ENCODE results near the gene ZFYVE28. TPM values are rescaled to one million over a fixed set of nuclear protein-coding genes. Genes with fewer than 3 reads are reported as not detected.
"Not testable (repeated sequence)": the region's sequence is repeated elsewhere in the genome, so short reads cannot be mapped to it uniquely, and the experiment has no call there.

The ZFYVE28 gene
- total RNA-seq, 1 donor from 2014 or later = 3.7 TPM

DNA sequence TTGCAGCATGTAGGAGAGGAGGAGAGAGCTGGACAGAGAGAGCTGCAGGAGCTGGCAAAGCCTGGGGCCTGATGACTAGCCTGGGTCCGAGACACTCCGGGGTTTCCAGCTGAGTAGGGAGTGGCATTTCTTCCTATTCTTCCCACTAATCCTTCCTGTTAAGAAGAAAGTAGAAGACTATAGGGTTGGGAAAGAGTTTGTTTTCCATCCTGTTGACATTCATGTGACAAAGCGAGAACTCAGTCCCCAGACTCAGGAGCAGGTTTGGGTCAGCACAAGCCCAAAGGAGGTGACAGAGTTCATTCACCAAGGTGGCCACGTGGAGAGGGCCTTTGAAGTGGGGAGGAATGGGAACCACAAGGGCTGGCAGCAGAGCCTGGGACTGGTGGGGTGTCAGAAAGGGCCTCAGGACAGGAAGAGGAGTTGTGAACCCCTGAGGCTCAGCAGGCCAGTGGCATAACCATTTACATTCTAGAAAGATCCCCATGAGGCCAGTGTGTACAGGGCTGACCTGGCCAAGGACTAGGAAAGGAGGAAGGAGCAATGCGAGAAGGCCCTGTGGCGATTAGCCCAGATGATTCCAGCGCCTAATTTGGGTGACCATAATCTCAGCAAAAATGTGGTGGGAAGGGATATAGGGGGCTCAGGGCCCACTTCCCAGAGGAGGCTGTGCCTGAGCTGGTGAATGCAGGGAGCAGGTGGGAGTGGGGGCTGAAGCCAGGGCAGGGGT lies 173.2 kb downstream of the ZFYVE28 start:
- DNase-seq (ENCODE audit: low spot score in 2 of 2) (peak in 1 of 2 donors; percentile 12), FAIRE-seq (no peak)

DNA sequence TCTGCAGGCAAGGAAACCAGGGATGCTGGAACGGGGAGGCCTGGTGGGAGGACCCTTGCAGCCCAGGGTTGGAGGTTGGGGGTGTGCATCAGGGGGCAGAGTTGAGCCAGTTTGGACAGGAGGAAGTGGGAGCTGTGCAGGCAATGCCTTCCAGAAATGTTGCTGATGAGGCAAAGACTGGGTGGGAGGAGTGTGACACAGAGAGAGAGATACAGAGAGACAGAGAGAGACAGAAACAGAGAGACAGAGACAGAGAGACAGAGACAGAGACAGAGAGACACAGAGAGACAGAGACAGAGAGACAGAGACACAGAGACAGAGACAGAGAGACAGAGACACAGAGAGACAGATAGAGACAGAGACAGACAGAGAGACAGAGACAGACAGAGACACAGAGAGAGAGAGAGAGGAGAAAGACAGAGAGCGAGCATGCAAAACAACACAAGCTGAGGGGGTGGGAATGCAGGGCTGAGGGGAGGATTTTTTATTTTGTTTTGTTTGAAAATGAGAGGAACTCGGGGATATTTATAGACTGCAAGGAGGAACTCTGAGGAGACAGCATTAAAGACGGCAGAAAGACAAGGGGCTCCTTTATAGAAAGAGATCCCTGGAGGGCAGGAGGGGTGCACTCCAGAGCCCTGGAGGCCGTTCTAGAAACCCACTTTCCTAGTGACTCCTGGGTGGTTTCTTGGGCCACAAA lies 174.6 kb downstream of the ZFYVE28 start:
- FAIRE-seq = no peak
- peak; percentile 37 to 47 for DNase-seq (ENCODE audit: low spot score in 2 of 2)

DNA sequence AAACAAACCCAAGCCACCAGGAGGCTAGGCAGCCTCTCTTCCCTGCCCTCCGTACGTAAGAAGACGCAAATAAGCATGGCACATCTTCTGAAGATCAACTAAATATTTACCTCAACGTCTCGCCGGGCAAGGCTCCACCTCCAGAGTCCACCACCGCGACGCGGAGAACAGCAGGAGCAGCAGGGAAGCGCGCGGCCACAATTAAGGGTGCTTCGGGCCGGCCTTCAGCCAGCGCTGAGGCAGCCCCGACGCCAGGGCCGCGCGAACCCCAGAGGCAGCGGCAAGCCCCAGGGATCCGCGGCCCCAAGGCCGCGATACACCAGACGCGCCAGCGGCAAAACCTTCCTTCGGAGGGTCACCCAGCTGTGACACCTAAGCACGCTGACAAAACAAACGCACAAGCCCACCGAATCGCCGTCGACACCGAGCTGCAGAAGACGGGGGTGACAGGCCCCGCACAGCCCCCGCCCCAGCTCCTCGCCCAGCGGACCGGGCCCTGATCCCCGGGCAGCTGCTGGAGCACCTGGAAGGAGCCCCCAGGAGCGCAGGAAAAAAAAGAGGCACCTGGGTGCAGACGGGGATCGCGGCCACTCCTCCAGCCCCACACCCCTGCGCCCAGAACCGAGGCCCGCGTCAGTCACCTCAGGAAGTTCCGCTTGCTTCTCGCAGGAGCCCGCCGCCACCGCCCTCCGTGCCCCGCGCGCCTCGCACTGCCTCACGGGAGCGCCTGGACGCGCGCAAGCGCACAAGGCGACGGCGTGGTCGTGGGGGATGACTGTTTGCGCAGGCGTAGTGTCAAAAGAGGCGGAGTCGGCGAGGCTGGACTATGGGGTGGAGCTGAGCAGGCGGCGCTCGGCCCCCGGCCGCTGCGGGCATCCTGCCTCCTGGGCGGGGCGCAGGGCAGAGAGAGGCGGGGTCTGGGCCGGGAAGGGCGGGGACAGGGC lies 176.8 kb downstream of the ZFYVE28 start, which contains the start of the genes HAUS3 and POLN:
Gene HAUS3, minus strand, starts transcription at position 712 of the 944 bp plus-strand sequence. CDS start 1,175 bp downstream, outside the sequence.
Gene POLN, minus strand, starts transcription at position 712 of the 944 bp plus-strand sequence. CDS start 12,890 bp downstream, outside the sequence.
- DNase-seq (ENCODE audit: low spot score in 2 of 2) = peak; percentile 99 to 100
- no peak for FAIRE-seq

DNA sequence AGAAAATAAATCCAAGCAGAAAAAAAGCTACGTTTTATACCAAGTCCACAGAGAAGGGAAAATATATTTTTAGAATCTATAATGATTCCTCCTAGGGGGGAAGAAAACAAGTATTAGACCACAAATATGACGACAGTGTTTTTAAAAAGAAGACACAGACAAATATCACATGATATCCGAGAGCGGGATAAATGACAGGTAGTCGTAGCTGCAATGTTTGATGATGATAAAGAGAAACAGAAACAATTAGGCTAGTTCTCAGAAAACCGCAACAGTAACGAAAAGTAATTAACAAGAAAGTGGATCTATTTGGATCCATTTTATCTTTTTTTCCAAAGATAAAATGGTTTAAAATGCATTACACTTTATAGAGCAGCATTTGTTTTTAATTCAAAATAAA lies 177.4 kb downstream of the ZFYVE28 start:
- no peak for FAIRE-seq
- DNase-seq (ENCODE audit: low spot score in 2 of 2) = no peak

DNA sequence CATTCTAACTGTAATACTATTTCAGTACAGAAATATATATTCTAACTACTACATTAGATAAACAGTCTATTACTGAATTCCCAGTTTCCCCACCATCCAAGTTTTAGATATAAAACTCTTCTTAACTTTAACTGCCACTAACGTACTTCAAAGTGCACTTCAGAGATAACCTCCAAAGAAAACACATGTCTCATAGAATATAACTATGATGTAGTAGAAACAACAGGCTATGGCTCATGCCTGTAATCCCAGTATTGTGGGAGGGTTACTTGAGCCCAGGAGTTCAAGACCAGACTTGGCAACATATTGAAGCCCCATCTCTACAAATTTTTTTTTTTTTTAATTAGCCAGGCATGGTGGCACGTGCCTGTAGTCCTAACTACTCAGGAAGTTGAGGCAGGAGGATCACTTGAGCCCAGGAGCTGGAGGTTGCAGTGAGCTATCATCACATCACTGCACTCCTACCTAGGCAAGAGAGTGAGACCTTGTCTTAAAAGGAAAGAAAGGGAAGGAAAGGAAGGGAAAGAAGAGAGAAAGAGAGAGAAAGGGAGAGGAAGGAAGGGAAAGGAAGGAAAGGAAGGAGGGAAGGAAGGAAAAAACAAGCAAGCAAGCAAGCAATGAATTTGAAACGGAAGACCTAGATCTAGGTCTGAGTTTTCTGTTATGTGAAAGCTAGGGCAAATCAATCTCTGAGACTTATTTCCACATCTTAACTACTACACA lies 181.3 kb downstream of the ZFYVE28 start:
- FAIRE-seq (no peak), DNase-seq (ENCODE audit: low spot score in 2 of 2) (no peak)

DNA sequence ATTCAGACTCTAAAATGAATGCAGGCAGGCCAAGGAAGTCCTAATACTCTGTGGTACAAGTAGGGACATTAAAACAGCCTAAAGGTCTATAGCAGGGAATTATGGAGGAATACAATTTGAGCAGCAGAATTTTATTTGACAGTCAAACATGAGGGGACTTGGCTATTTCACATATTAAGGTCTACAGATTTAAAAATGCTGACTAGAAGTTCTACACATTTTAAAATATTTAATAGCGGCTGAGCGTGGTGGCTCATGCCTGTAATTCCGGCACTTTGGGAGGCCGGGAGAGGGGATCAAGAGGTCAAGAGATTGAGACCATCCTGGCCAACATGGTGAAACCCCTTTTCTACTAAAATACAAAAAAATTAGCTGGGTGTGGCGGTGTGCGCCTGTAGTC lies 187.4 kb downstream of the ZFYVE28 start:
- FAIRE-seq = no peak
- no peak for DNase-seq (ENCODE audit: low spot score in 2 of 2)

DNA sequence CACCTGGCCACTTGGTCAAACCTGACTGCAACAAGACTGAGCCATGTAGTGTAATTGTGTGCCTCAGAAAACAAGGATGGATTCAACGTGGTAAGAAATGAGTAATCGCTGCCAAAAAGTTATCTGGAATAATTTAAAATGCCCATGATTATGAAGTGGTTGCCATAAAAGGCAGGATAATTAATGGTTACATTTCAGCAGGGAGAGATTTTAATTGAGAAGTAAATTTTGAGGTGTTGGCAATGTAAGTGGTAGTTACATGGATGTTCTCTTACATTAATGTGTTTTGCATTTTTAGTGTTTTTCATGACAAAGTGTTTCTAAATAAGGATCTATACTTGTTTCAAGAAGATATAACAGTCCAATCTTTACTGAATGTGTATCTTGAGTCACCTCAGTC lies 192.2 kb downstream of the ZFYVE28 start:
- DNase-seq (ENCODE audit: low spot score in 2 of 2) (no peak), FAIRE-seq (no peak)

DNA sequence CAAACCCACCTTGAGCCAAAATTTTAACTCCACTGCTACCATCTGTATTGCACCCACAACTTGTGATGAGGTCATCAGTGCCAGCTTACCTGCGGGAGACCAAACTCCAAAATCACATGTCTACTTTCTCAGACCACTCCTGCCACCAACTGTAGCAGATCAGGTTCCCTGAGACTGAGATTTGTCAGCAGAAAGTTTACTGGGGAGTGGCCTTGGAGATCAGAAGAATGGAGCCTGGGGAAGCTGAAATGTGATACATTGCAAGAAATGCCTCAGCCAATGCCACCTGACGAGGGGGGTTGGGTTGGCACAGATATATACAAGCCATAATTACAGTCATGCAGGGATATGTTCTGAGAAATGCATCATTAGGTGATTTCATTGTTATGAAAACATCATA lies 195.6 kb downstream of the ZFYVE28 start:
- DNase-seq (ENCODE audit: low spot score in 2 of 2) (no peak), FAIRE-seq (no peak)

DNA sequence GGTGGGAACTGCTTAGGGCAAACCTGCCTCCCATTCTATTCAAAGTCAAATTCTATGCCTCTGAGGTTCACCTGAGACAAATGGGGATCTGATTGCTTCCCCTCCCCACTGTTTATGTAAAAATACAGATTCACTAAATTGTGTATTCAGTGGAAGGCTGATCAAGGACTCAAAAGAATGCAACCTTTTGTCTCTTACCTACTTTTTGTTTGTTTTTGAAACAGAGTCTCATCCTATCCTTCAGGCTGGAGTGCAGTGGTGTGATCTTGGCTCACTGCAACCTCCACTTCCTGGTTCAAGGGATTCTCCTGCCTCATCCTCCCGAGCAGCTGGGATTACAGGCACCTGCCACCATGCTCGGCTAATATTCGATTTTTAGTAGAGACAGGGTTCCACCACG lies 197.1 kb downstream of the ZFYVE28 start:
- FAIRE-seq; DNase-seq (ENCODE audit: low spot score in 2 of 2): not testable (repeated sequence)

DNA sequence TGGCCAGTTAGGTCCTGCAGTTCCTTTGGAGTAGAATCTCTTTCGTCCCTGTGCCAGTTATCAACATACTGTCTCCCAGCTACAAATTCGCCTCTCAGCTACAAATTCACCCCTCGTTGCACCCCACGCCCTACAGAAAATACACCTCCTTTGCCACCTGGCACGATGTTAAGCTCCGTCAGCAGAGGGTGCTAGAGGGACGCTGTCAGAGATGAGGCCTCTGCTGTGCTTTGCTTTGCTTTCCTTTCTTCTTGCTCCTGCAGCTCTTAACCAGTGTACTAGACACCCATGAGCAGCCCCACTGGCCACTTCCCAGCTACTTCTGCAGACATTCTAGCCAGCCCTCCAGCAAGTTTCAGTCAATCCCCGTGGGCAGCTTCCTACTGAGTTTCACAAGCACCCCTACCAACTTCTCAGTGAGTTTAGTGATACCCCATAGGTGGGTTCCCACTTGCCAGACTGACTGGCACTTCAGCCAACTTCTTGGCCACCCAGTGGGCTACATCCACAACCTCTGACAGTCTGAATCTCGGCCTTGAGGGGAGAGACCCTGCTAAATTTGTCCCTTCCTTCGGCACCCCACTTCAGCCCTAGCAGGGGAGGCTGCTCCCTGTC lies 198.3 kb downstream of the ZFYVE28 start:
- DNase-seq (ENCODE audit: low spot score in 2 of 2) (peak; percentile 26 to 49), FAIRE-seq (no peak)

Small RNAs within 50 kb of the gene (small RNA-seq; reads per million reads assigned to genes)
- not detected for gene COX6B1P5

Other genes with a start within 250 kb of the ZFYVE28 start
- 42.0 TPM for gene HAUS3, start 176.5 kb downstream of the ZFYVE28 start, total RNA-seq
- gene POLN, start 176.5 kb downstream of the ZFYVE28 start, total RNA-seq = 8.6 TPM
- 17.5 TPM for gene MXD4, start 156.5 kb downstream of the ZFYVE28 start, total RNA-seq
- gene CFAP99, start 310 bp upstream of the ZFYVE28 start, total RNA-seq = not detected
- gene RNF4, start 50.5 kb upstream of the ZFYVE28 start, total RNA-seq = 28.1 TPM
- gene FAM193A, start 118.0 kb upstream of the ZFYVE28 start, total RNA-seq = 17.1 TPM